ENCODE data around the gene SUPT3H. TPM values are rescaled to one million over a fixed set of nuclear protein-coding genes. Genes with fewer than 3 reads are reported as not detected.

SUPT3H gene
- total and polyA plus RNA-seq, 2 of the 13 experiments (the other 11 are each of a cell fraction or from before 2014, with no cell fraction given) = 11.9 to 36.1 TPM

DNA sequence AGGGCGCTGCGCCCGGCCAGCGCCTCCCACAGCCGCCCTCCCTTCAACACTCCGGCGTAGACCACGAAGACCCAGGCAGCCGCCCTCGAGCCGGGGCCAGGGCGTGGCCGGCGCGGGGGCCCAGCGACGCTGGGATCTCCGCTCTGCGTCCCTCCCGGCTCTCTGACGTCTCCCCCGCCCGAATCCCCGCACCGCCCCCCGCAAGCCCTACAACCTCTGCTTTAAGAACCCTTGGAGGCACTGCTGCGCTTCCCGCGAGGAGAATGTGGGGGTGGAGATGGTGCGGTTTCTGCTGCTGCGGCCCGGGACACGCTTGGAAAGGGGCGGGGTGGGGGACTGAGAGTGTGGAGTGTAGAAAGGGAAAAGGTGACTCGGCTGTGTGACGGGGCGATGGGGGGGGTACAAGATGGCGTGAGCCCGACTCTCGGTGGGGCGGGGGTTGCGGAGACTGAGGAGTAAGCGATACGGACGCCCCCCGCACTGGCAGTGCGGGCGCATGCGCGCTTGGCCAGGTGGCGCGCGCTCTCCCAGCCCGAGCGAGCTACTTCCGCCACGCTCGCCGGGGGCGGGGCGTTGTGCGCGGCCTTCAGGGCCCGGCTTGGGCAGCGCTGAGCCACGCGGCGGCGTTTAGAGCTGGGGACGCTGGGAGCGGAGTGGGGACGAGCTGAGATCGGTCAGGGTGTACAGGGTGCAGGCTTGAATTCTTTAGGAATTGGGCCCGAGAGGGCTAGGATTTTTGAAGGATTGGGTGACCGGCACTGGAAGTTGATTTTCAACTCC is at the start of gene SUPT3H (continued):
- no peak for TF ChIP-seq PRDM4 (CRISPR knock-in tag; IDR thresholded peaks at IDR 0.05; ENCODE audit: borderline replicate concordance)
- TF ChIP-seq MYNN (CRISPR knock-in tag; IDR thresholded peaks at IDR 0.05; ENCODE audit: low read depth) = no peak
- peak; percentile 91 for TF ChIP-seq KAT8 (CRISPR knock-in tag; IDR thresholded peaks at IDR 0.05)
- peak; percentile 86; the same call in 1 of the 2 replicates for TF ChIP-seq ZNF264 (CRISPR knock-in tag; IDR thresholded peaks at IDR 0.05)
- peak; percentile 48; the same call in 1 of the 2 replicates for TF ChIP-seq ZNF609 (CRISPR knock-in tag; IDR thresholded peaks at IDR 0.05; ENCODE audit: borderline replicate concordance)
- TF ChIP-seq, protein P1, sequence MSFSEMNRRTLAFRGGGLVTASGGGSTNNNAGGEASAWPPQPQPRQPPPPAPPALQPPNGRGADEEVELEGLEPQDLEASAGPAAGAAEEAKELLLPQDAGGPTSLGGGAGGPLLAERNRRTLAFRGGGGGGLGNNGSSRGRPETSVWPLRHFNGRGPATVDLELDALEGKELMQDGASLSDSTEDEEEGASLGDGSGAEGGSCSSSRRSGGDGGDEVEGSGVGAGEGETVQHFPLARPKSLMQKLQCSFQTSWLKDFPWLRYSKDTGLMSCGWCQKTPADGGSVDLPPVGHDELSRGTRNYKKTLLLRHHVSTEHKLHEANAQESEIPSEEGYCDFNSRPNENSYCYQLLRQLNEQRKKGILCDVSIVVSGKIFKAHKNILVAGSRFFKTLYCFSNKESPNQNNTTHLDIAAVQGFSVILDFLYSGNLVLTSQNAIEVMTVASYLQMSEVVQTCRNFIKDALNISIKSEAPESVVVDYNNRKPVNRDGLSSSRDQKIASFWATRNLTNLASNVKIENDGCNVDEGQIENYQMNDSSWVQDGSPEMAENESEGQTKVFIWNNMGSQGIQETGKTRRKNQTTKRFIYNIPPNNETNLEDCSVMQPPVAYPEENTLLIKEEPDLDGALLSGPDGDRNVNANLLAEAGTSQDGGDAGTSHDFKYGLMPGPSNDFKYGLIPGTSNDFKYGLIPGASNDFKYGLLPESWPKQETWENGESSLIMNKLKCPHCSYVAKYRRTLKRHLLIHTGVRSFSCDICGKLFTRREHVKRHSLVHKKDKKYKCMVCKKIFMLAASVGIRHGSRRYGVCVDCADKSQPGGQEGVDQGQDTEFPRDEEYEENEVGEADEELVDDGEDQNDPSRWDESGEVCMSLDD (CRISPR knock-in tag; IDR thresholded peaks at IDR 0.05; ENCODE audit: borderline replicate concordance) = peak; percentile 87
- no peak for TF ChIP-seq HNRNPL (IDR thresholded peaks at IDR 0.05; ENCODE audit: low read depth, low read length)
- TF ChIP-seq MED8 (CRISPR knock-in tag; IDR thresholded peaks at IDR 0.05; ENCODE audit: insufficient replicate concordance) = peak; percentile 90
- no peak; the same call in 1 of the 2 replicates for TF ChIP-seq ZSCAN25 (CRISPR knock-in tag; IDR thresholded peaks at IDR 0.05)
- TF ChIP-seq ZNF557 (CRISPR knock-in tag; IDR thresholded peaks at IDR 0.05) = 0 out of 2 replicates have a peak, but pooled peaks have one; percentile 26
- peak; percentile 88; the same call in 1 of the 2 replicates for TF ChIP-seq ZSCAN12 (CRISPR knock-in tag; IDR thresholded peaks at IDR 0.05)
- 0 out of 2 replicates have a peak, but pooled peaks have one; percentile 36 for TF ChIP-seq SSRP1 (CRISPR knock-in tag; IDR thresholded peaks at IDR 0.05)
- no peak for TF ChIP-seq PHF5A (CRISPR knock-in tag; IDR thresholded peaks at IDR 0.05; ENCODE audit: low read depth, unreplicated experiment)
- peak; percentile 21 for TF ChIP-seq TMF1 (CRISPR knock-in tag; IDR thresholded peaks at IDR 0.05; ENCODE audit: low read depth)
- TF ChIP-seq JUND (CRISPR knock-in tag; IDR thresholded peaks at IDR 0.05) = no peak; the same call in 1 of the 2 replicates
- TF ChIP-seq ZBTB26 (CRISPR knock-in tag; IDR thresholded peaks at IDR 0.05; ENCODE audit: borderline replicate concordance) = 0 out of 2 replicates have a peak, but pooled peaks have one; percentile 42
- peak; percentile 19; the same call in 1 of the 2 replicates for TF ChIP-seq DNMT3B (CRISPR knock-in tag; conservative IDR thresholded peaks at IDR 0.05)

All from HepG2 (cell line).